Left ventricle myocardium superior (tissue), 1 donor: ENCODE data around the gene CYP11A1. TPM values are rescaled to one million over a fixed set of nuclear protein-coding genes. Genes with fewer than 3 reads are reported as not detected.
A peak's percentile ranks its signal among the peaks of the same experiment; 100 is the strongest.

Source experiments
- ATAC-seq: fragments of 200-7000 bp; cut with Tn5 transposase; one replicate; pipeline ENCODE4 v1.9.1; 2020; ENCODE audit warnings: mild to moderate bottlenecking, moderate library complexity
- DNase-seq: peaks from one replicate; pipeline ENCODE4 v3.0.0-alpha.2; 2020
- intact Hi-C: fragments of 100-400 bp; cut with micrococcal nuclease; formaldehyde crosslinking; loops from one replicate; pipeline ENCODE4 v1.11.0; 2022
- total RNA-seq: library from RNA; stranded (reverse); fragmentation: NEBNext Ultra II Directional; extraction: Animal tissue kit (Norgen Biotek cat#: 25700); gene quantifications from one replicate; pipeline ENCODE4 v1.2.1, GENCODE V29; 2021
- donor health status: DM: no; HTN: yes; CAD: no; lungs with severe emphysema.

Gene CYP11A1
- total RNA-seq, 1 donor from 2014 or later, result 0.55 TPM

- ATAC-seq (peak; percentile 44), DNase-seq (peak; percentile 62)
- intact Hi-C loops, result no loop called here
Observed at GRCh38 chr15:74318376-74319137, 48.9 kb downstream of the CYP11A1 start.

GRCh38 chr15:74317820-74318375 lies 49.5 kb downstream of the CYP11A1 start:
- intact Hi-C loops, result no loop called here
- DNase-seq, result peak; percentile 91
- ATAC-seq, result peak; percentile 84

- DNase-seq, result peak; percentile 55
- ATAC-seq, result peak; percentile 18
- intact Hi-C loops, result no loop called here
Observed at GRCh38 chr15:74316141-74316540, 51.3 kb downstream of the CYP11A1 start.

- DNase-seq (peak; percentile 46), ATAC-seq (no peak)
- intact Hi-C loops, result no loop called here
Observed at GRCh38 chr15:74315626-74316025, 51.8 kb downstream of the CYP11A1 start.

DNA sequence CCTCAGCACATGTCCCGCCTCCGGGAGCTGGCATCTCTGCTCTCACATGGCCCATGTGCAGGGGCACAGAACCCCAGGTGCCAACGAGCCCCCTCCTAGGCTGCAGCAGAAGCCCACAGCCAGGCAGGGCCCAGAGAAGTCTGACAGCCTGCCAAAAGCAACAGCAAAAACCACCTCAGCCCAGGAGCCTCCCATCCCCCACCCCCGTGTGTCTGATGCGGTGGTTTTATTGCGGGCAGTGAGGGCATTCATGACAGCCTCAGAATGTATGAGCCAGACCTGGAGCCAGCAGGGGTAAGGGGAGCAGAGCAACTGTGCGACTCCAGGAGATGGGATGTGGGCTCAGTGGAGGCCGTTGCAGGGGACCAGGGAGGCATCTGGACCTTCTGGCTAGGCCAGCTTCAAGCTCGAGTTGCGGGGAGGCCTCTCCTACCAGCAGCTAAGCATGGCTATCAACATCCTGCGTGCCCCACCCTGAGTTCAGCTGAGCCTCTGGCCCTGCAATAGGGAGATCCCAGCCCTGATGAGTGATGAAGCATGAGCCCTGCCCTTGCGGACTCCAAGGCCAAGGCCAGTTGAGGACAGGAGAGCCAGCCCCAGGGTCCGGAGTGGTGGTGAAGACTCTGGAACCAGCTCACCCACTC lies 52.5 kb downstream of the CYP11A1 start:
- ATAC-seq (peak; percentile 4), DNase-seq (no peak)
- intact Hi-C loops, result no loop called here

GRCh38 chr15:74313889-74314288 lies 53.6 kb downstream of the CYP11A1 start:
- intact Hi-C loops, result no loop called here
- DNase-seq, result no peak
- no peak for ATAC-seq

DNA sequence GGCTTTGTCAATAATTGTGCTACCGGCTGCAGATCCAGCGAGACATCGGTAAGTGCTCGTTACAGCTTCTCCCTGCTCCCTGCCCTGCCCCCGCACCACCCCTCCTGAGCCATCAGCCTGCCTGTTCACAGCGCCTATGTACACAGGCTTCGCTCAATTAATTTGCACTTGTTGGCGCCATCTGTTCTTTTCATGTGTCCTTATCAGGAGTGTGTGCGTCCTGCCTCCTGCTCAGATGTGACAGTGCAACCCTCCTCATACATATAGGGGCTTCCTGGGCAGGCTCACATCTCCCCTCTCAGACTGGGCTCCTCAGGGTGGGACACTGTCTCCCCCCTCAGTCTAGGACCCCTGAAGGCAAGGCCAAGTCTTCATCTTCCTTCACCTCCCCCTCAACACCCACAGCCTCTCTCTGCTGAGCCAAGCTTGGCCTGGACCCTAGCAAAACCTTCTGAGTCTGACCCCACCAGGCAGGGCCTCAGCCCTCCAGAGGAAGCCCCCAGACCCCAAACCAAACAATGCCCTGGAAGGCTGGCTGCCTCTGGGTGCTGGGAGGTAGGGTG lies 54.9 kb downstream of the CYP11A1 start:
- intact Hi-C loops, result no loop called here
- DNase-seq (no peak), ATAC-seq (no peak)

DNA sequence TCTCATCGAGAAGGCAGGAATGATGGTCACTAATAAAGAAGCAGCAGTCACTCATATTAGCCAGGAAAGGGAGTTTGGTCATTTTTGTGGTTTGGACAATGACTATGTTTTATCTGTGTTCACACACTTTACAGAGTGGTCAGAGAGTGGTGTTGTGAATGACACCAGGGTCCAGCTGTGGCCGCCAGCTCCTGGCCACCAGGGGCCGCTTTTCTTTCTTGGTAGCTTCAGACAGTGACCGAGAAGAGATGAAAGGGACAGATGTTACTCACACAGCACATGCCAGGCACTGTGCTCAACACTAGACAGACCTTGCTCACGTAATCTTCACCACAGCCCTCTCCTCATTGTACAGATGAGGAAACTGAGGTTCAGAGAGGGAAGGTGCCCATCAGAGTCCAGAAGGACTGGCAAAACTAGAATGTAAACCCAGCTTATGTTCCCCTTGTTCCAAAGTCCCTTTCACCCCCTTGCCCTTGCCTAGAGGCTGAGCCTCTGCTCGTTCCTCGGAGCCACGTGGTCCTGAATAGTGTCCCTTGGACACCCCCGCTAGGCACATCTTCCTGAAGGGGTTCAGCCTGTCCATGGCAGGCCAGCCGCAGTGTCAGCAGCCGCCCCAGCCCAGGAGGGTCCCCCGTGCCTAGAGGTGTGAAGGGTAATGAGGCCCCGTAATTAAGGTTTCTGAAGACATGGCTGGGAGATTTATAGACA lies 55.6 kb downstream of the CYP11A1 start:
- intact Hi-C loops, result no loop called here
- ATAC-seq, result no peak
- no peak for DNase-seq

DNA sequence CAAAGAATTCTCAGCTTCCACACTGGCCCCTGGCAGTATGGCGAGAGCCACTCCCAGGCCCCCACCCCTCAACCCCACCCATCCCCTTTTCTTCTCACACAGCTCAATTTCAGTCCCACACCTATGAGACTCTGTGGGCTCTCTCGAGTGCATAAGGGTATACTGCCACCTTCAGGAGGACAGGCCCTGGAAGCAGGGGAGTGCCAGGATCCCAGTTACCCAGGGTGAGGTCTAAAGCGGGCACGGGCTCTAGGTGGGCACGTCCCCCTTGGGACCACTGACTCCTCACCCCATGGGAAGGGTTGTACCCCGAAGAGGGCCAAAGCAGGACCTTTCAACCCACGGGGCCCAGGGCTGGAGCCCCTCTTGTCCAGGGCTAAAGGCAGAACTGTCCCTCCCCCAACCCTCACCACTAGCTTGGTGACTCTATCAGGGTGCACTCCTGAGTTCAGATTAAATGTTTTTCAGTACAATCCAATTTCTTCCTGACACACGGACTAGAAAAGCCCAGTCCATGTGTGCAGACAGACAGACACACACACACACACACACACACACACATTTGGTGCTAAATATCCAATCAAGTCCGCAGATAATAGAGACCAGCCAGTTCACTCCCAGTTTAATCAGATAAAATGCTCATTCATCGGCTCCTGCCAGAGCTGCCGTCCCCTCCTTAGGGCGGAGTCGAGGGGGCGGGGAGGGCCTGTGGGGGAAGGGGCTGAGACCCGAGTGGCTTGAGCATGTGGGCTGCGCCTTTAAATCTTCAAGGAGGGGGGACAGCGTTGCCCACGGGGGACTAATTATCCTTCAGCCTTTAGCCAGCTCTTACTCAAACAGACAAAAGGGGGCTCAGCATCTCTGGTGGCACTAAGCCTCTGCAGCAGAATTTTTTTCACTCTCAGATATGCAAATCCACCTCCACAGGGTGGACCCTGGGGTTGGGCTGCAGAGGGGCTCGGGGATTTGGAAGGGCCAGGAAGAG lies 59.3 kb downstream of the CYP11A1 start:
- ATAC-seq (peak; percentile 85), DNase-seq (peak; percentile 43)
- intact Hi-C loops, result loop anchor here (5.0 kb wide), 1 partner anchor 181 kb away; no protein-coding TSS in a partner anchor

- intact Hi-C loops, result loop anchor here (5.0 kb wide), 1 partner anchor 179 kb away; no protein-coding TSS in a partner anchor
- DNase-seq, result no peak
Observed at GRCh38 chr15:74306781-74307217, 60.6 kb downstream of the CYP11A1 start.

DNA sequence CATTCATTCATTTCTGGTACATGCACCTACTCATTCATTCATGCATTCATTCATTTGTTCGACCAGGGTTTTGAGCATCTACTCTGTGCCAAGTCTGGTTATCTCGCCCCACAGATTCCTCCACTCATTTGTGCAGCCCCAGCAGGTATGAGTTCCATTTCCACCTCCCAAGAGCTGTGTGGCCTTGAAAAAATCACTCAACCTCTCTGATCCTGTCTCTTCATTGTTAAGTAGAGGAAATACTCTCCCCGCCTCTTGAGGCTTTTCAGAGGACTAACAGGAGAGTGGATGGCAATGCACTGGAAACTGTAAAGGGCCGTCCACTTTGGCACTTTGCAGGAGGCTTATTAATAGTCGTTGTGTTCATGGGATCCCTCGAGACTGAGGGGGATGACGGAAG lies 61.8 kb downstream of the CYP11A1 start:
- intact Hi-C loops, result loop anchor here (5.0 kb wide), 1 partner anchor 178 kb away; no protein-coding TSS in a partner anchor
- ATAC-seq (no peak), DNase-seq (no peak)

More at GRCh38 chr15:74306781-74307217, 60.6 kb downstream of the CYP11A1 start:
- ATAC-seq, result no peak

DNA sequence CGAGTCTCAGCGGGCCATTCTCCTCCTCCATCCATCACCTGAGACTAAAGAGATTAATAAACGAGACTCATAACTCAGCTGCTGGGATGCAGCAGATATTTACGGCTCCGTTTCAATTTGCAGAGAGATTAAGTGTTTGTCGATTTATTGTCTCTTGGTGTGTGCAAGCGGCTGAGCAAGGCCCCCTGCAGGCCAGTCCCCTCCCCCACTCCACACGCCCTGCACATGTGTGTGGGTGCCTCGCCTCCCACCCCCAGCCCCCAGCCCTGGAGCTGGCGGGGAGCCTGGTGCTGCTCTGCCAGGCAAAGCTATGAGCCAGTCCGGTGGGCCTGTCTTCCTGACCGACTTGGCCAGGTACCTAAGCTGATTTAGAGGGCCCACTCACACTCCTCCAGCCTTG lies 63.0 kb downstream of the CYP11A1 start:
- ATAC-seq (no peak), DNase-seq (no peak)
- intact Hi-C loops, result no loop called here

DNA sequence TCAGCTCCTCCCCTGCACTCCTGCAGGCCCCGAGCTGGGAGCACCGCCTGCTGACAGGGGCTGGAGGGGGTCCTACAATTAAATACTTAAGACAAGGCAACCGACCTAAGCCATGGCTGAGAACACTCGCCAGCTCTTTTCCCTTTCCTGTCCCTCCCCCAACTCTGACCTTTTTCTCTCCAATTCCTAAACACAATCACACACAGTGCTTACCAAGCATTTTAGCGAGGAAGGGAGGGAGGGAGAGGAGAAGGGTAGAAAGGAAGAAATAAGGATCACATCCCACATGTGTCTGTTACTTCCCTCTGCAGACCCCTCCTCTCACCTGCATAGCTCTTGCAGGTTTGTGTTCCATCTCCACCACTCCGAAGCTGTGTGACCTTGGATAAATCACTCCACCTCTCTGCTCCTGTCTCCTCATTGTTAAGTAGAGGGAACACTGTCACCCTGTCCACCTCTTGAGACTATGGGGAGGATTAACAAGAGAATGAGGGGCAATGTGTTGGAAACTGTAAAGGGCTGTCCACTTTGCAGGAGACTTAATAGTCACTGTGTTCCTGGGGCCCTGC lies 63.6 kb downstream of the CYP11A1 start:
- ATAC-seq (no peak), DNase-seq (no peak)
- intact Hi-C loops, result no loop called here

DNA sequence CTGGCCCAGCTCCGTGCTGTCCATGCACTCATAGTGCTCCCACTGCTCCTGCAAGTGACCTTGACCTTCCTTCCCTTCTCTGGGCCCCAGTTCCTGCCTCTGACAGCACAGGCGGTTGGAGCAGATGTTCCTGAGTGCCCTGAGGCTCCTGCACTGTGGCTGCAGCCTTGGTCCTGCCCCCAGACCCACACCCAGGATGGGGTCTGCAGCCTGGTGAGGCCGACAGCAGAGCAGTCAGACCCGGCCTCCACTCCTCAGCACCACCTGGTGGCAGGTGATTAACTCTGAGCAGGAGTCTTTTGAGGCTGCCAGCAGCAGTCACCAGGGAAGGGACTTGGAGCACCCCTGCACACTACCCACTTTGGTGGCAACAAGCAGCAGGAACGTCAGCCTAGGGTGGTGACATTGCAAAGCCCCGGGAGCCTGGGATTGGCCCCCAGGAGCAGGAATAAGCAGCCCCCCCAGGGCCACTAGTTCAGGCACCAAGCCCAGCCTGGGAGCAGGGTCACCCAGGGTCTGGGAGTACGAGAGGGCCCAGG lies 64.6 kb downstream of the CYP11A1 start:
- peak; percentile 68 for ATAC-seq
- intact Hi-C loops, result no loop called here
- peak; percentile 50 for DNase-seq

GRCh38 chr15:74301583-74302361 lies 65.7 kb downstream of the CYP11A1 start:
- ATAC-seq (no peak), DNase-seq (no peak)
- intact Hi-C loops, result no loop called here

GRCh38 chr15:74300057-74300795 lies 67.2 kb downstream of the CYP11A1 start:
- intact Hi-C loops, result no loop called here
- ATAC-seq, result no peak
- no peak for DNase-seq
